Aortic smooth muscle cell (primary cell): Measurements from ENCODE around the gene SPART. TPM values are rescaled to one million over a fixed set of nuclear protein-coding genes. Genes with fewer than 3 reads are reported as not detected.

Experiments used
- total RNA-seq: library from RNA; depleted of rRNA; stranded (reverse); fragments of >200 nt; gene quantifications from 2 replicates; pipeline ENCODE4 v1.2.3, GENCODE V29; 2014

Gene SPART
- total RNA-seq: 111 and 151 TPM in 2 replicates

DNA sequence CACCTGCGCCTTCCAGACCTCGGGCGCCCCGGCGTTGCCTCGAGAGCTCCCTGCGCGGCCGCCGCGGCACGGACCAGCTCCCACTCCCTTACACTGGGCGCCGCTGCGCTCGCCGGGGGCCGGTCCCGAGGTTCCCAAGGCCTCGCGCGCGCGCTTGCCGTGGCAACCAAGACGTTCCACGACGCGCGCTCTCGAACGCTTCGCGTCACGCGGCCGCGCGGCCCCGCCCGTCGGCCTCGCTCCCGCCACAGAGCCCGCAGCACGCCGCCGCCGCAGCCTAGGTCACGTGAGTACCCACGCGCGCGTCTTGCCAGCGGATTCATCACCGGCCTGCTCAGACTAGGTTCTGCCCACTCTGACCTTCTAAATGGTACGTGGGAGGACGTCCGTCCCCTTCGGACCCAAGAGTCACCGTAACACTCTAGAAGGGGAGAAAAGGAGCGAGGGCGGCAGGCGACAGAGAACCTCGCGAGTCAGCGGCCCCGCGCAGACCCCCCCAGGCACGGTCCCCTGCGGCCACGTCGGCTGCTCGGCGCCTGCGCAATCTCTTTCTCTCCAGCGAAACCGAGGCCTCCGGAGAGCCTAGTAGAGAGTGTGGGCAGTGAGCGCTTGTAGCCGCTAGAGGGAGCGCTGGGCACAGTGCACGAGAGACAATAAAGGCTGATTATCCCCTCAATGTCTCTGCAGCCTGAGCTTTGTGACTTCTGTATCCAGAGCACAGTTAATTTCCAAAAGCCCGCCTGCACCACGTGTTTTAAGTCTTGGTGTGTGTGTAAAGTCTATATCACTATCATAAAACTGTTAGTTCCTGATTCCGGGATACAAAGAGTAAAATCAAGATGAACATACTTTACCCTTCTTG is at the start of gene SPART:
TSS of gene SPART (minus strand) at position 173 of the 862 bp plus-strand sequence. CDS start 10,564 bp downstream, outside the sequence.

GRCh38 chr13:36297366-36298338 is 48.5 kb downstream of the SPART start, which contains the start of gene CCDC169:
Gene CCDC169, minus strand, starts transcription at chr13:36297814. Its CDS starts 95 bp downstream, at chr13:36297719.

Other genes with a start within 250 kb of the SPART start
- gene DCLK1, start 215.0 kb downstream of the SPART start, total RNA-seq: 15.9 and 35.6 TPM in 2 replicates
- gene SOHLH2, start 131.8 kb downstream of the SPART start, total RNA-seq: 0.93 and 1.7 TPM in 2 replicates
- gene CCDC169, start 48.6 kb downstream of the SPART start, total RNA-seq: 3.5 and 4.4 TPM in 2 replicates
- 0.06 and 0.26 TPM in 2 replicates for gene CCNA1, start 86.1 kb upstream of the SPART start, total RNA-seq